ENCODE measurements around the gene PCDHGA1. TPM values are rescaled to one million over a fixed set of nuclear protein-coding genes. Genes with fewer than 3 reads are reported as not detected.

Gene PCDHGA1
- total RNA-seq, 1 experiment from 2014 or later, result 0.63 TPM

DNA sequence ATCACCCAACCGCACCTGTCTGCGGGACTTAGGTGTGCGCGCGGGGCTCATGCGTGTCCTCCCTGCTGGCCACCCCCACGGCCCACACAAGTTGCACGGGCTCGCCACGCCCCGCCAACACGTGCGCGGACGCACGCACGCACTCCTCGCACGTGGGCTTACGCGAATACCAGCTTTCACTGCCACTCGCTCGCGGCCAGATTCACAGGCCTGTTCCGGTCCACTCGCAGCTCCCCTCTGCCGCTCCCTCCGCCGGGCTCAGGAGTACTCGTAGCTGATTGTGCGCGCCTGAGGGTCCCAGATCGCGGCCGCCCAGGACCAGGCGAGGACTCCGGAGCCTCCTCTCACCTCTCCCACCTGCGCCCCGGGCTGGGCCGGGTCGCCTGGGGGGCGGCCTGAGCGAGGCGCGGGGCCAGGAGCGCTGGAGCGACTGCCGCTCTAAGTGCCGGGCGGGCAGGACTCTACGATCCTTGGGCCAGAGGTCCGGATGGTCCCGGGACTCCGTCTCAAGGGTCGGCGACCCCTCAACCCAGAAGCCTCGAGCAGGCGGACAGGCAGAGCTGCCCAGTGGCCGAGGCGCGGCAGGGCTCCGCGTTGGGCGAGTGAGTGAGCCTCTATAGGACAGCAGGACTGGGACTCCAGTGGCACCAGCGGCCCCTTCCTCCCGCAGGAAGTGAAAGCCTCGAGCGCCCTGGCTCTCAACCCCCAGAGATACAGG, 162.0 kb downstream of the PCDHGA1 start:
- Histone ChIP-seq H2BK5ac (ENCODE audit: insufficient read length, low read length) (no peak overlapping the region), H2AFZ (ENCODE audit: low read length) (no peak overlapping the region), H3K9me3 (ENCODE audit: control insufficient read depth, low read depth, low read length) (no peaks in the 10 kb centered on the region), H3K56ac (ENCODE audit: insufficient read length, low read depth, low read length) (no peak overlapping the region), H4K8ac (replicated peaks; ENCODE audit: insufficient read length, low read depth, low read length) (no peak overlapping the region), H3K27me3 (ENCODE audit: insufficient read depth, low read length) (peaks cover 4% of the 10 kb centered on the region; the same call in 1 of the 2 replicates), H2BK15ac (ENCODE audit: low read depth, low read length) (no peak overlapping the region), H2AK5ac (ENCODE audit: insufficient read length, low read length) (no peak overlapping the region), H4K20me1 (ENCODE audit: control insufficient read depth, insufficient read depth, insufficient read length) (no peaks in the 10 kb centered on the region), H3K79me1 (ENCODE audit: insufficient read depth, low read depth, low read length, poor library complexity, severe bottlenecking) (no peaks in the 10 kb centered on the region), H3K18ac (ENCODE audit: insufficient read length, low read depth, low read length) (peak overlapping the region; percentile 33), H3K27ac (ENCODE audit: insufficient read length, low read depth, low read length) (no peak overlapping the region), H2BK120ac (ENCODE audit: low read depth, low read length, poor library complexity, severe bottlenecking) (no peak overlapping the region), H3T11ph (ENCODE audit: low read length) (no peak overlapping the region), H2BK20ac (ENCODE audit: low read depth, low read length, poor library complexity, severe bottlenecking) (no peak overlapping the region), H4K5ac (ENCODE audit: insufficient read length, low read depth, low read length) (no peak overlapping the region), H2BK12ac (ENCODE audit: insufficient read length, low read depth, low read length) (no peak overlapping the region), H3K9ac (ENCODE audit: extremely low read depth, insufficient read length, low read length) (no peak overlapping the region), H3K4me2 (ENCODE audit: insufficient read depth, insufficient read length, low read length) (no peak overlapping the region), H3K23me2 (ENCODE audit: insufficient read length, low read depth, low read length, poor library complexity, severe bottlenecking) (peaks cover 14% of the 10 kb centered on the region), H3K23ac (ENCODE audit: insufficient read length, low read depth, low read length) (no peak overlapping the region), H3K4me1 (ENCODE audit: insufficient read depth, low read length) (peaks cover 19% of the 10 kb centered on the region), H3K4ac (ENCODE audit: low read depth, low read length) (no peak overlapping the region), H3K14ac (ENCODE audit: insufficient read depth, low read length) (peak overlapping the region; percentile 63), H4K91ac (ENCODE audit: insufficient read length, low read depth, low read length) (no peak overlapping the region), H3K79me2 (ENCODE audit: insufficient read depth, low read length) (no peaks in the 10 kb centered on the region)
- peak; percentile 62 for DNase-seq
- peaks cover 39% of the 10 kb centered on the region in 2 experiments for H3K4me1 Mint-ChIP-seq
- peaks cover 10 to 12% (median 12%) of the 10 kb centered on the region in 3 experiments; a peak in 5 of 7 replicates for H3K36me3 Mint-ChIP-seq (ENCODE audit: insufficient read depth in 1 of 3, low read depth in 3 of 3)
- H3K27ac Mint-ChIP-seq, result no peak overlapping the region
- no peak overlapping the region for H3K4me3 Mint-ChIP-seq
- no CpG with 5 or more reads among the region's 68 CpGs for WGBS (ENCODE audit: extremely low coverage, insufficient read length, low lambda C conversion rate)
- TF ChIP-seq, protein P1, sequence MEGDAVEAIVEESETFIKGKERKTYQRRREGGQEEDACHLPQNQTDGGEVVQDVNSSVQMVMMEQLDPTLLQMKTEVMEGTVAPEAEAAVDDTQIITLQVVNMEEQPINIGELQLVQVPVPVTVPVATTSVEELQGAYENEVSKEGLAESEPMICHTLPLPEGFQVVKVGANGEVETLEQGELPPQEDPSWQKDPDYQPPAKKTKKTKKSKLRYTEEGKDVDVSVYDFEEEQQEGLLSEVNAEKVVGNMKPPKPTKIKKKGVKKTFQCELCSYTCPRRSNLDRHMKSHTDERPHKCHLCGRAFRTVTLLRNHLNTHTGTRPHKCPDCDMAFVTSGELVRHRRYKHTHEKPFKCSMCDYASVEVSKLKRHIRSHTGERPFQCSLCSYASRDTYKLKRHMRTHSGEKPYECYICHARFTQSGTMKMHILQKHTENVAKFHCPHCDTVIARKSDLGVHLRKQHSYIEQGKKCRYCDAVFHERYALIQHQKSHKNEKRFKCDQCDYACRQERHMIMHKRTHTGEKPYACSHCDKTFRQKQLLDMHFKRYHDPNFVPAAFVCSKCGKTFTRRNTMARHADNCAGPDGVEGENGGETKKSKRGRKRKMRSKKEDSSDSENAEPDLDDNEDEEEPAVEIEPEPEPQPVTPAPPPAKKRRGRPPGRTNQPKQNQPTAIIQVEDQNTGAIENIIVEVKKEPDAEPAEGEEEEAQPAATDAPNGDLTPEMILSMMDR (conservative IDR thresholded peaks at IDR 0.05), result no peak
- H3K27me3 Mint-ChIP-seq (ENCODE audit: low read depth), result peaks cover 2% of the 10 kb centered on the region; the same call in 1 of the 2 replicates
- H3K9me3 Mint-ChIP-seq, result no peaks in the 10 kb centered on the region
